Stimulated activated CD8-positive, alpha-beta memory T cell treated with anti-CD3 and anti-CD28 coated beads, Interleukin-7, amount 100 ng/mL, for 48 hours (primary cell): ENCODE measurements around the gene HOXB4.

Experiments
- DNase-seq, 2 donors: peaks; one replicate each; pipeline ENCODE4 v3.0.0-alpha.2; 2020; ENCODE audit warnings: low read depth in 1 of 2; ENCODE audit errors: extremely low read depth in 1 of 2

HOXB4 gene

GRCh38 chr17:48601539-48602425 lies 23.6 kb upstream of the HOXB4 start:
- no peak for DNase-seq

- no peak for DNase-seq
Observed at GRCh38 chr17:48601207-48601538, 23.0 kb upstream of the HOXB4 start.

DNA sequence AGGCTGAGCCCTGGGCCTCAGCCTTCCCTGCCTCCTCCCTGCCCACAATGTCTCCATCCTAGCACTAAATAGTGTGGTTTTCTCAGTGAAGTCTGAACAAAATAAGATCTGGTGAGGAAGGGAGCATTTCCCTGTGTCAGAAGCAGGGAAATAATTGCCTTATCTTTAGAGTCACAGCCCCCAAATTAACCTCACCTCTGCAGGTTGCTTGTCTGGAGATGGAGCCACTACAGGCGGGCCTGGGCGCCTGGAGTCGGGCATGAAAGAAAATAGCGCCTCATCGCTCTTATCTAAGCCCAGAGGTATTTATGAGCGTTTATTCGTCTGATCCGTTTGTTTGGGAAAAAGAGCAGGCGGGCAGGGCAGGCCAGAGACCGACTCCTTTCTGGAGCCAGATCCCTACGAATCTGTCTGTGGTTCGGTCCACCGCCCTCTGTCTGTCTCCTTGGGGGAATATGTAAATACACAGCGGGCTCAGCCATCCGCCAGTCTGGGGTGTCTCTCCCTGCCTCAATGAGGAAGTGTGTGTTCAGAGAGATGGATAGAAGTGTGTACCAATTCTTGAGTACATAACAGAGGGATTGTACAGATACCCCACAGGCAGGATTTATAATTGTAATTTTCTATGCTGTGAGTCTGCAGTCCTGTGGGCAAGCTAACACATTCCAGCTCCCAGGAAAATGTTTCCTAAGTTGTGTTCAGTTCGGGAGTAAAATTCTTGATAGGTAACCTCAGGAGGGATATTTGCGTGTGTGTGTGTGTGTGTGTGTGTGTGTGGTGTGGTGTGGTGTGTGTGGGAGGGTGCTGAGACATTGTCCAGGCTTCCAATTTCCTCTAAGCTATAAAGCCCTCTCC lies 22.3 kb upstream of the HOXB4 start:
- no peak for DNase-seq

GRCh38 chr17:48599354-48599753 lies 21.2 kb upstream of the HOXB4 start:
- DNase-seq, result no peak

- no peak for DNase-seq
Observed at GRCh38 chr17:48598736-48599135, 20.6 kb upstream of the HOXB4 start.

- no peak for DNase-seq
Observed at GRCh38 chr17:48597778-48598631, 19.9 kb upstream of the HOXB4 start.

DNA sequence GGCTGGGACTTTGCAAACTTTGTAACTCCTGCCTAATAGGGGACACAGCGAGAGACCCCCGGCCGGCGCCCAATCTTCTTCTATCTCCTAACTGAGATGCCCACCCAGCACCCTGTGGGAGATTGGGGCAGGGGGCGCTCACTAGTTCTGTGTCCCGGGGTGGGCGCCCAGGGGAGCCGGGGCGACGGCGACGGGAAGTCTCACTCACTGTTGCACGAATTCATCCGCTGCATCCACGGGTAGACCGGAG lies 19.3 kb upstream of the HOXB4 start:
- DNase-seq, result no peak

DNA sequence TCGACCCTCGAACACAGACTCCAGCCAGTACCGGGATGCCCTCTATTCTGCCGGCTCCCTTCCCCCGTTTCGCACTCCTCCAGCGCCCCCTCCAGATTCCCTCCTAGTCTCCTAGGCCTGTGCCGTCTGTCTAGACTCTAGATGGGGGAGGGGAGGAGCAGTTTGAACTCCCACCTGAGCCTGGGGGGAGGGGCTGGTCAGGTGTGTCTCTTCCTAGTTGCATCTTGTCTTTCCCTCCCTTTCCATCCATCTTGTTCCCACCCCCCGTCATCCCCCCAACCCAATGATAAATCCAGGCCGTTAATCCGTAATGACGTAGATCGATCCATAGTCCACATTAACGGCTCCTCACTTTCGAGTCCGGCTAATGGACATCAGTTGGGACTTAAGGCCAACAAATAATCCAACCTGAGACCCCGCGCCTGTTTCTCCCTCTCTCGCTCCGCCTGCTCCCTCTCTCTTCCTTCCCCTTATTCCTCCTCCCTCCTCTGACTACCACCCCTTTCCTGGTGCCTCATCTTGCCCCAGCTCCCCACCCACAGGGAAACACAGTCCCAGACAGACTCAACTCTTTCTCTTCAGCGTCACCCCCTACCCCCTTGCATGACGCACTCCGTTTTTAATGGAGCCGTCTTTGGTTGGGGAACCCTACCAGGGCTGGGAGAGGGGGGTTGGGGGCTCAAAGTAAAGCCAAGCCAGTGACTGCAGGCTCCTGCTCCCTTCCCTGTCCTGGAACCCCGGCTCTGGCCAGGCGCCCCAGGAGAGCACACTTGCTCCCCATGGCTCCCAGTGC lies 18.8 kb upstream of the HOXB4 start:
- DNase-seq, result no peak

DNA sequence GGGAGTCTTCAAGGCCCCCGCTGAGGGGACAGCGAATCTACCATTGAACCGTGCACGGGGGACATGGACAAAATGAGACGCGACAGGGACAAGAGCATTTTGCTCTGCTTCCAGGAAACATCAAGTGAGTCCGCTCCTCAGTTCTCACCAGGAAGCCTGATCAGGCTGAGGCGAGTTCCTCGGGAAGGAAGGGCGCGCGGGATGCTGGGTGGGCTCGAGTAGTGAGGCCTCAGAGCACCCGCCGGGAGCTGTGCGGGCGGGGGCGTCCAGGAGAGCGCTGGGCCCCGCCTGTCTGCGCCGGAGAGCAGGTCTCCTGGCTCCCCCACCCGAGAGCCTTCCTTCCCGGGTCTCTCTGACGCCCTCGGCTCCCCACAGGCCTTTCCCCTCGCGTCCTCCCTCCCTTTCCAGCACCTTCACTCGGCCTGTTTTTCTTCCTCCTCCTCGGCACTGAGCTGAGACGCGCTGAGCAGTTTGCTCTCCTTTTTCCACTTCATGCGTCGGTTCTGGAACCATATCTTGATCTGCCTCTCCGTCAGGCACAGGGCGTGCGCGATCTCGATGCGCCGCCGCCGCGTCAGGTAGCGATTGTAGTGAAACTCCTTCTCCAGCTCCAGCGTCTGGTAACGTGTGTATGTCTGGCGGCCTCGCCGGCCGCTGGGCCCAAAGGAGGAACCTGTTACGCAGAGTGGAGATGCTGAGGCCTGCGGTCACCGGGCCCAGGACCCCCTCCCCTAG lies 18.0 kb upstream of the HOXB4 start:
- DNase-seq, result no peak

DNA sequence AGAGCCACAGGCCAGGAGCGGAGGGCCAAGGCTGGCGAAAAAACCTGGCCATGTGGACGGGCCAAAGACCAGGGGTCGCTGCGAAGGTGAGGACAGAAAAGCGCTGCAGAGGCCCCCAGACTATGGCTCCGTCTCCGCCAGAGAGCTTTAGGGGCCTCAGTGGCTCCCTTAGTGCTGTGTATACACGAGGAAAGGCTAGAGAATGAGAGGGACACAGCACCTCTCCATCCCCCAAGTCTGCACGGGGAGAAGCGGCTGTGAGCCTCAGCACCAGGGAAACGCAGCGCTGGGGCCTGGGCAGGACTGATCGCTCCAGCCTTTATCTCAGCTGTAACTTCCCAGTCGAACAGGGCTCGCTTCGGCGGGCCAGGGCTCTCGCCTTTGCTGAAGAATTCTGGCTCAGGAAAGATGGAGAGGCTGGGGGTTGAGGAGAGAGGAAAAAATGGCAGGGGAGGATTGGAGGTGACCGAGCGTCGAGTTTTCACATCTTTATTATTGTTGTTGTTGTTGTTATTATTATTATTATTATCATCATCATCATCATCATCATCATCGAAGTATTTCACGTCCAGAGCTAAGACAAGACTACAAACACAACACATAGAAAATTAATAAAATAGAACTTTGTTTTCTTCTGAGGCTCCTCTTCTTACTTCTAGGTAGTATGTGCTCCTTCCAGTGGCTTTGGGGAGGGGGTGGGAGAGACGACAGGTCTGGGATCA lies 17.3 kb upstream of the HOXB4 start:
- no peak for DNase-seq

DNA sequence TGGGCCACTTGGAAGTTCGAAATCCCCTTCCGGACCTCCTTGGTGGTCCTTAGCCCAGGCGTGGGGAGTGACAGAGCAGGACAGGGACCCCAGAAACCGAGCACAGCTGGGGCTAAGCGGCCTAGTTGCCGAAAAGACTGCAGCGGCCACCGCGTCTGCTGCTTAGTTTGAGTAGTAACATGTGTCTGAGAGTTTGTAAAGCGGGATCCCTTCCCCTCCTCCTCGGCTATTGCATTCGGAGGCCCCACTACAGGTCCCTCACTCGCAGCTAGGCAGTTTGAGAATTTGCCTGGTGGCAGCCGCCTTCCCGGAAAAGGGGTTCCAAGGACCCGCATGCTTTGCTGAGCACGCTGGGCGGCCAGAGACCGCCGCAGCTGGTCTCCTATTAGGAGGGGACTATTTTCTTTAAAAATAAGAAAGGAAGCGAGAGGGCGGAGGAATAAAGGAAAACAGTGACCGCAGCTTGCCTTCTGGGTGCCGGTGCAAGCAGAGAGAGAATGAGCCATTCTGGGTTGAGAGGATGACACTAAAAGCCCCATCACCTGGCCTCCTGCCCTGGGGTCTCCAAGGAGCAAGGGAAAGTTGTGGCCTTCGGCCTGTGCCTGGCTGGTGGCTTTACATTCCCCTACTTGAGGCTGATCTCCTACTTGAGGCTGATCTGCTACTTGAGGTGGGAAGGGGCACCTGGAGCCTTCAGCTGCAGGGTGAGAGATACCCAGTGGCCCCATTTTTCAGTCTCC lies 16.6 kb upstream of the HOXB4 start:
- DNase-seq, result no peak

DNA sequence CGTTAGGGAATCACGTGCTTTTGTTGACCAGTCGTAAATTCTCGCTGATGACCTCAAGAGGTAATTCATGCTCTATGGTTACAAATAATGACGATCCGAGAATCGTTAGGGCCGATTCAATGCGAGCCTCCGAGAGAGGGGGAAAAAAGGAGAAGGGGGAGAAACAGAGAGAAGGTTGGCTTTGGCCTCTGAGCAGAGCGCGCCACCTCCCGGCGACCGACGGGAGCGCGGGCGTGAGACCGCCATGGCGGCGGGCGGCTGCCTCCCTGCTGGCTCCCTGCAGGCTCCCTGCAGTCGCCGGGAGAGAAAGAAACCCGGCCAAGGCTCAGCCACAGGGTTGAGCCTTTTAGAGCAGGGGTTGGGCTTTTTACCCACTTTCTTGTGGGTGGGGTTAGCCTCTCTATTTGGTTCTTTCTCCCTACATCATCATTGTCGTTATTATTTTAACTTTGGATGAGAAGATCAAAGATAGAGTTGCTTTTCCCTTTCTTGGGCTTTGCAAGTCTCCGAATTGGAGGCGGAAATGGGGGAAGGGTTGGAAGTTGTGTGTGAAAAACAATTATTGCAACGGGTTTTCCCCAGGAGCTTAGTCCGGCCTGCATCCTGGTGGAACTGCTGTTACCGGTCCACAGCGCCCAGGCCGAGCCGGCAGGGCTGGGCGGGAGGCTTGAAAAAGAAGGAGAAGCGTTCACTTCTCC lies 15.8 kb upstream of the HOXB4 start:
- DNase-seq, result peak in 1 of 2 donors; percentile 52

GRCh38 chr17:48593126-48593829 lies 15.1 kb upstream of the HOXB4 start, which contains the start of gene HOXB5:
TSS of gene HOXB5 (minus strand) at chr17:48593779. CDS start at chr17:48593682, 97 bp downstream.
- no peak for DNase-seq

GRCh38 chr17:48592577-48592976 lies 14.4 kb upstream of the HOXB4 start:
- DNase-seq, result no peak

GRCh38 chr17:48592057-48592514 lies 13.9 kb upstream of the HOXB4 start:
- DNase-seq, result no peak

- no peak for DNase-seq
Observed at GRCh38 chr17:48591255-48592056, 13.3 kb upstream of the HOXB4 start.
